Measurements from ENCODE around the gene C19orf12. TPM values are rescaled to one million over a fixed set of nuclear protein-coding genes. Genes with fewer than 3 reads are reported as not detected.

C19orf12 gene
- total RNA-seq, 1 donor from 2014 or later, result 66.7 TPM

- no peaks in the 10 kb centered on the region for H3K4me1 Mint-ChIP-seq (ENCODE audit: low read depth, unreplicated experiment)
- DNase-seq, result peak; percentile 94
- TF ChIP-seq, protein P1, sequence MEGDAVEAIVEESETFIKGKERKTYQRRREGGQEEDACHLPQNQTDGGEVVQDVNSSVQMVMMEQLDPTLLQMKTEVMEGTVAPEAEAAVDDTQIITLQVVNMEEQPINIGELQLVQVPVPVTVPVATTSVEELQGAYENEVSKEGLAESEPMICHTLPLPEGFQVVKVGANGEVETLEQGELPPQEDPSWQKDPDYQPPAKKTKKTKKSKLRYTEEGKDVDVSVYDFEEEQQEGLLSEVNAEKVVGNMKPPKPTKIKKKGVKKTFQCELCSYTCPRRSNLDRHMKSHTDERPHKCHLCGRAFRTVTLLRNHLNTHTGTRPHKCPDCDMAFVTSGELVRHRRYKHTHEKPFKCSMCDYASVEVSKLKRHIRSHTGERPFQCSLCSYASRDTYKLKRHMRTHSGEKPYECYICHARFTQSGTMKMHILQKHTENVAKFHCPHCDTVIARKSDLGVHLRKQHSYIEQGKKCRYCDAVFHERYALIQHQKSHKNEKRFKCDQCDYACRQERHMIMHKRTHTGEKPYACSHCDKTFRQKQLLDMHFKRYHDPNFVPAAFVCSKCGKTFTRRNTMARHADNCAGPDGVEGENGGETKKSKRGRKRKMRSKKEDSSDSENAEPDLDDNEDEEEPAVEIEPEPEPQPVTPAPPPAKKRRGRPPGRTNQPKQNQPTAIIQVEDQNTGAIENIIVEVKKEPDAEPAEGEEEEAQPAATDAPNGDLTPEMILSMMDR (IDR thresholded peaks at IDR 0.05; ENCODE audit: partially characterized antibody, unreplicated experiment), result no peak
- peak within 1 kb of the TSS; percentile 74 for H3K4me3 Mint-ChIP-seq (ENCODE audit: unreplicated experiment)
- H3K9me3 Mint-ChIP-seq (ENCODE audit: unreplicated experiment), result no peaks in the 10 kb centered on the region
- H3K36me3 Mint-ChIP-seq (ENCODE audit: unreplicated experiment), result no peaks in the 10 kb centered on the region
- H3K27me3 Mint-ChIP-seq (ENCODE audit: unreplicated experiment), result peaks cover 11% of the 10 kb centered on the region
- no peak within 1 kb of the TSS for H3K27ac Mint-ChIP-seq (ENCODE audit: unreplicated experiment)
Observed at GRCh38 chr19:29665215-29665825, 49.7 kb downstream of the C19orf12 start, which contains the start of gene PLEKHF1. PLEKHF1 (plus strand) TSS chr19:29665461; CDS start chr19:29673840, 8,379 bp downstream.

DNA sequence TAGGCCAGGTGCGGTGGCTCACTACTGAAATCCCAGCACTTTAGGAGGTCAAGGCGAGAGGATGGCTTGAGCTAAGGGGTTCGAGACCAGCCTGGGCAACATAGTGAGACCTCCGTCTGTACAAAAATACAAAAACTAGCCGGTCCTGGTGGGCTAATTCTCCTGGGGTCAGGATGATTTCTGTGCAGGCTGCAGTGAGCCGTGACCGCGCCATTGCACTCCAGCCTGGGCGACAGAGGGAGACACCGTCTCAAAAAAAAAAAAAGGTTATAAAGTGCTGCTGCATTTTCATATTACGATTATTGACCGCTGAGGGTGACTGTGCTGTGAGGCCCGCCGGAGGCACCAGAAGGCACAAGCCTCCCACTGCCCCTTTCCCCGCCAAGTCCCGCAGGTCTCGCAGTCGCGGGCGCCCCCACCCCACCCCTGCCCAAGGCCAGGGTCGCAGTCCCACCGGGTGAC is 50.3 kb downstream of the C19orf12 start:
- no peak overlapping the region for H3K27ac Mint-ChIP-seq (ENCODE audit: unreplicated experiment)
- peaks cover 11% of the 10 kb centered on the region for H3K27me3 Mint-ChIP-seq (ENCODE audit: unreplicated experiment)

GRCh38 chr19:29663861-29664752 is 51.0 kb downstream of the C19orf12 start:
- Mint-ChIP-seq H3K9me3 (ENCODE audit: unreplicated experiment) (no peaks in the 10 kb centered on the region), H3K27me3 (ENCODE audit: unreplicated experiment) (peaks cover 11% of the 10 kb centered on the region), H3K27ac (ENCODE audit: unreplicated experiment) (no peak overlapping the region), H3K4me1 (ENCODE audit: low read depth, unreplicated experiment) (no peaks in the 10 kb centered on the region), H3K4me3 (ENCODE audit: unreplicated experiment) (peak overlapping the region; percentile 74), H3K36me3 (ENCODE audit: unreplicated experiment) (no peaks in the 10 kb centered on the region)
- TF ChIP-seq, protein P1 (IDR thresholded peaks at IDR 0.05; ENCODE audit: partially characterized antibody, unreplicated experiment), result no peak
- no peak for DNase-seq

More for the DNA sequence above, 50.3 kb downstream of the C19orf12 start:
- no peak for DNase-seq
- TF ChIP-seq, protein P1 (IDR thresholded peaks at IDR 0.05; ENCODE audit: partially characterized antibody, unreplicated experiment), result no peak
- no peaks in the 10 kb centered on the region for H3K4me1 Mint-ChIP-seq (ENCODE audit: low read depth, unreplicated experiment)
- H3K4me3 Mint-ChIP-seq (ENCODE audit: unreplicated experiment), result peak overlapping the region; percentile 74
- H3K9me3 Mint-ChIP-seq (ENCODE audit: unreplicated experiment), result no peaks in the 10 kb centered on the region
- H3K36me3 Mint-ChIP-seq (ENCODE audit: unreplicated experiment), result no peaks in the 10 kb centered on the region

DNA sequence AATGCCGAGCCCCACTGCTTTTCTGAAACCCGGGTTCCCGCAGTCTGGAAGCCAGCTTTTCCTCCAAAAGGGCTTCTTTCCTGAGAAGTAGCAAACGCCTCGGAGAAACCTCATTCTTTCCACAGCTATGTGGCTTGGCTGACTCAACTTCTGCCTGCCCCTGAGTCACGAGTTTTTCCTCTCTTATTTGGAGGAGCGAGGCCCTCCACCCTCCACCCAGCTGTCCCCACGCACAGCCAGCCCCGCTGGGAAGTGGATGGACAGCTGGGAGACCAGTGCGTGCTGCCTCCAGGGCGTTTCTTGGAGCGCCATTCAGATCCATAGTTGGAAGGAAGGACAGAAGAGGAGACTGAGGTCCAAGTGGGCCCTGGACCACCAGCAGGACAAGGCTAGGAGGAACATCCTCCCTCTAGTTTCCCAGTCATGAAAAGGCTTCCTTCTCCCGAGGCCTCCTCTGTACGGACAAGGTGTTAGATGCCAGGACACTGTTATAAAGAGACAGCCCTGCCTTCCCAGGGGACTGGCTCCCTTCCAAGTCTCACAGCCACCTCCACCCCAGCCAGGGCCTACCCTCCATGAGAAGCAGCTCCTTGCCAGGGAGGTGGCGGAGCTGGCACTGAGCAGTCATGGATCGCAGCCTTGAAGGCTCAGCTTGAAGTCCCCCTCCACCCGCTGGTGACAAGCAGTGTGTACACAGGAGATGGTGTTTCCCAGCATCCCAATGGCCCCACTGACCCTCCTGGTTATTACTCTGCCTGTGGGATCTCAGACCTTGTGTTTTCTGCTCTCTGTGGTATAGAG is 52.3 kb downstream of the C19orf12 start:
- DNase-seq, result no peak

More for the DNA sequence above, 52.3 kb downstream of the C19orf12 start:
- no peaks in the 10 kb centered on the region for H3K9me3 Mint-ChIP-seq (ENCODE audit: unreplicated experiment)
- TF ChIP-seq, protein P1 (IDR thresholded peaks at IDR 0.05; ENCODE audit: partially characterized antibody, unreplicated experiment), result no peak
- no peaks in the 10 kb centered on the region for H3K4me1 Mint-ChIP-seq (ENCODE audit: low read depth, unreplicated experiment)
- H3K4me3 Mint-ChIP-seq (ENCODE audit: unreplicated experiment), result no peak overlapping the region
- H3K36me3 Mint-ChIP-seq (ENCODE audit: unreplicated experiment), result no peaks in the 10 kb centered on the region
- H3K27me3 Mint-ChIP-seq (ENCODE audit: unreplicated experiment), result peaks cover 14% of the 10 kb centered on the region
- no peak overlapping the region for H3K27ac Mint-ChIP-seq (ENCODE audit: unreplicated experiment)
